ENCODE measurements around the gene GATA3.

DNA sequence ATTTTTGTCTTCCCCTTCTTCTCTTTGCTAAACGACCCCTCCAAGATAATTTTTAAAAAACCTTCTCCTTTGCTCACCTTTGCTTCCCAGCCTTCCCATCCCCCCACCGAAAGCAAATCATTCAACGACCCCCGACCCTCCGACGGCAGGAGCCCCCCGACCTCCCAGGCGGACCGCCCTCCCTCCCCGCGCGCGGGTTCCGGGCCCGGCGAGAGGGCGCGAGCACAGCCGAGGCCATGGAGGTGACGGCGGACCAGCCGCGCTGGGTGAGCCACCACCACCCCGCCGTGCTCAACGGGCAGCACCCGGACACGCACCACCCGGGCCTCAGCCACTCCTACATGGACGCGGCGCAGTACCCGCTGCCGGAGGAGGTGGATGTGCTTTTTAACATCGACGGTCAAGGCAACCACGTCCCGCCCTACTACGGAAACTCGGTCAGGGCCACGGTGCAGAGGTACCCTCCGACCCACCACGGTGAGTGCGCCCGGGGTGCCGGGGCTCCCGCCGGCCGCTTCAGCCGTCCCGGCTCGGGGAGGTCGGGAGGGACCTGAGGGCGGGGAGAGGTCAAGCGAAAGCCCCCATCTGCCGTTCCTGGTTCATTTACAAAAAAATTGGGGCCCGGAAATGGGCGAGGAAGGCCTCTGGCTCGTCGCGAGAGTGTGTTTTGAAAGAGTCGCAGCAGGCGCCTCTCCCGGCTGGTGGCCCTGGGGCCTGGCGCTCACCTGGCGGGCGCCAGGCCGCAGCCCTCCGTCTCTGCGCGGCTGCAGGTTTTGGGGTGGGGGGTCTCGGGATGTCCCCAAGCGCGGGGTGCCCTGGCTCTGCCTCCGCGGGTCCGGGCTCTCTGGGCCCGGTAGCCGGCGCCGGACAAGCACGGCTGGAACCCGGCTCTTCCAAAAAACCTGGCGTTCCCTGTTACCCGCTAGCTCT lies 1.2 kb downstream of the GATA3 start:
- TF ChIP-seq EZH2 (IDR thresholded peaks at IDR 0.05; ENCODE audit: insufficient read depth, poor library complexity, severe bottlenecking) (peak; percentile 24), EZH2phosphoT487 (IDR thresholded peaks at IDR 0.05; ENCODE audit: insufficient read depth, low read depth) (no peak)

Measured in GM23248 (cell line).